GM23338 (cell line): ENCODE results near the gene OTOGL. TPM values are rescaled to one million over a fixed set of nuclear protein-coding genes. Genes with fewer than 3 reads are reported as not detected.

Experiments used
- ATAC-seq: fragments of 200-7000 bp; cut with Tn5 transposase; 3 replicates; pipeline ENCODE4 v1.9.1; 2020
- DNase-seq: peaks from one replicate; pipeline ENCODE4 v3.0.0-alpha.2; 2015; ENCODE audit warnings: low spot score
- H2AFZ ChIP-seq: fragments of 200-600 bp; sonication (generic); 2 replicates; pipeline ENCODE4 v1.8.0; 2016; ENCODE audit warnings: antibody characterized with exemption, mild to moderate bottlenecking, moderate library complexity
- H3F3A ChIP-seq: fragments of 200-600 bp; sonication (generic); replicated peaks from 2 replicates; pipeline ENCODE4 v1.8.0; 2017; ENCODE audit warnings: antibody characterized with exemption, mixed run types, low read depth
- H3K27ac ChIP-seq: fragments of 200-600 bp; sonication (generic); 2 replicates; pipeline ENCODE4 v1.6.1; 2016; ENCODE audit warnings: low read depth
- H3K27me3 ChIP-seq: fragments of 200-600 bp; sonication (generic); 2 replicates; pipeline ENCODE4 v1.8.0; 2016; ENCODE audit warnings: mild to moderate bottlenecking, mixed run types, moderate library complexity; ENCODE audit not compliant: insufficient read depth
- H3K36me3 ChIP-seq: fragments of 200-600 bp; sonication (generic); 2 replicates; pipeline ENCODE4 v1.8.0; 2016; ENCODE audit warnings: mild to moderate bottlenecking; ENCODE audit not compliant: insufficient read depth
- H3K4me1 ChIP-seq: fragments of 200-600 bp; sonication (generic); 2 replicates; pipeline ENCODE4 v1.8.0; 2016; ENCODE audit warnings: mild to moderate bottlenecking, moderate library complexity; ENCODE audit not compliant: insufficient read depth
- H3K4me2 ChIP-seq: fragments of 200-600 bp; sonication (generic); 2 replicates; pipeline ENCODE4 v1.7.1; 2017; ENCODE audit warnings: mixed run types
- H3K4me3 ChIP-seq: fragments of 200-600 bp; sonication (generic); 2 replicates; pipeline ENCODE4 v1.6.1; 2016; ENCODE audit warnings: mixed run types
- H3K79me2 ChIP-seq: fragments of 200-600 bp; sonication (generic); replicated peaks from 2 replicates; pipeline ENCODE4 v1.8.0; 2017; ENCODE audit warnings: mild to moderate bottlenecking; ENCODE audit not compliant: insufficient read depth
- H3K9me2 ChIP-seq: fragments of 200-600 bp; sonication (generic); 2 replicates; pipeline ENCODE4 v1.8.0; 2017; ENCODE audit not compliant: insufficient read depth
- H4K20me1 ChIP-seq: fragments of 200-600 bp; sonication (generic); replicated peaks from 2 replicates; pipeline ENCODE4 v1.8.0; 2017; ENCODE audit warnings: mild to moderate bottlenecking; ENCODE audit not compliant: insufficient read depth
- H3K27ac Mint-ChIP-seq: 2 replicates; pipeline ENCODE4 v1.8.0; 2020; ENCODE audit warnings: inconsistent platforms, mild to moderate bottlenecking, moderate library complexity, mixed read lengths
- H3K27me3 Mint-ChIP-seq: 3 replicates; pipeline ENCODE4 v1.8.0; 2022; ENCODE audit warnings: low read depth, mild to moderate bottlenecking, moderate library complexity, mixed read lengths, inconsistent platforms; ENCODE audit not compliant: insufficient read depth, poor library complexity
- H3K36me3 Mint-ChIP-seq: 3 replicates; pipeline ENCODE4 v1.8.0; 2021; ENCODE audit warnings: low read depth, mild to moderate bottlenecking, inconsistent platforms, moderate library complexity, mixed read lengths
- H3K4me1 Mint-ChIP-seq: 3 replicates; pipeline ENCODE4 v1.8.0; 2020; ENCODE audit warnings: mild to moderate bottlenecking, inconsistent platforms, mixed read lengths
- H3K4me3 Mint-ChIP-seq: 3 replicates; pipeline ENCODE4 v1.8.0; 2021; ENCODE audit warnings: moderate library complexity, mild to moderate bottlenecking, inconsistent platforms, mixed read lengths
- H3K9me3 Mint-ChIP-seq: 3 replicates; pipeline ENCODE4 v1.8.0; 2020; ENCODE audit warnings: moderate library complexity, mild to moderate bottlenecking, inconsistent platforms, mixed read lengths
- CREB1 ChIP-seq: fragments of 250-450 bp; sonication (Bioruptor Pico); IDR thresholded peaks from 2 replicates; pipeline ENCODE4 v1.5.0; 2020; ENCODE audit warnings: low read depth, mild to moderate bottlenecking, moderate library complexity
- EZH2 ChIP-seq: fragments of 200-600 bp; sonication (generic); IDR thresholded peaks from one replicate; pipeline ENCODE4 v1.8.0; 2017; ENCODE audit warnings: antibody characterized with exemption, mild to moderate bottlenecking, low read depth; ENCODE audit not compliant: unreplicated experiment
- EZH2phosphoT487 ChIP-seq: fragments of 200-600 bp; sonication (generic); IDR thresholded peaks from one replicate; pipeline ENCODE4 v1.8.1; 2018; ENCODE audit warnings: antibody characterized with exemption; ENCODE audit not compliant: unreplicated experiment
- JUNB ChIP-seq: IDR thresholded peaks from one replicate; pipeline ENCODE4 v1.6.1; 2016; ENCODE audit warnings: antibody characterized with exemption; ENCODE audit not compliant: unreplicated experiment
- NANOG ChIP-seq: IDR thresholded peaks from 2 replicates; pipeline ENCODE4 v1.6.1; 2016; ENCODE audit warnings: antibody characterized with exemption, borderline replicate concordance
- POLR2AphosphoS5 ChIP-seq: IDR thresholded peaks from 2 replicates; pipeline ENCODE4 v1.6.1; 2016; ENCODE audit warnings: antibody characterized with exemption, low read depth
- STAT1 ChIP-seq: IDR thresholded peaks from one replicate; pipeline ENCODE4 v1.6.1; 2016; ENCODE audit warnings: antibody characterized with exemption; ENCODE audit not compliant: unreplicated experiment
- ZNF114 ChIP-seq: fragments of 250-450 bp; sonication (Bioruptor Pico); IDR thresholded peaks from 2 replicates; pipeline ENCODE4 v1.5.0; 2020; ENCODE audit warnings: mild to moderate bottlenecking, moderate library complexity
- ZNF331 ChIP-seq: fragments of 250-450 bp; sonication (Bioruptor Pico); IDR thresholded peaks from 2 replicates; pipeline ENCODE4 v1.5.0; 2020; ENCODE audit warnings: low read depth, mild to moderate bottlenecking, moderate library complexity
- polyA plus RNA-seq: library from polyadenylated mRNA; unstranded; fragments of >200 nt; fragmentation: Nextera tagmentation; extraction: Ambion mirVana; gene quantifications from 2 replicates; pipeline ENCODE4 v1.2.1, GENCODE V29; 2016
- total RNA-seq: library from RNA; depleted of rRNA; stranded (reverse); fragments of >200 nt; shearing (Covaris generic); gene quantifications from 2 replicates; pipeline ENCODE4 v1.2.3, GENCODE V29; 2014
- TF ChIP-seq, protein P1 (sequence below): IDR thresholded peaks from one replicate; pipeline ENCODE4 v1.6.1; 2018; ENCODE audit warnings: antibody characterized with exemption; ENCODE audit not compliant: unreplicated experiment
- TF ChIP-seq, protein P2 (sequence below): fragments of 250-450 bp; sonication (Bioruptor Pico); IDR thresholded peaks from 2 replicates; pipeline ENCODE4 v1.5.0; 2020; ENCODE audit warnings: mild to moderate bottlenecking, moderate library complexity
- TF ChIP-seq, protein P3 (sequence below), 2 experiments: fragments of 200-600 bp in 1 of 2; sonication (generic) in 1 of 2; conservative IDR thresholded peaks; 2 replicates each; pipeline versions ENCODE4 v1.5.1 to v1.6.1; 2016 to 2017; ENCODE audit warnings: antibody characterized with exemption in 2 of 2, low read depth in 2 of 2, mild to moderate bottlenecking in 2 of 2, moderate library complexity in 1 of 2
- TF ChIP-seq, protein P4 (sequence below): IDR thresholded peaks from 2 replicates; pipeline ENCODE4 v1.6.1; 2016; ENCODE audit warnings: antibody characterized with exemption

Gene OTOGL
- total and polyA plus RNA-seq, 2 experiments from 2014 or later = 0.36 to 0.66 TPM

DNA sequence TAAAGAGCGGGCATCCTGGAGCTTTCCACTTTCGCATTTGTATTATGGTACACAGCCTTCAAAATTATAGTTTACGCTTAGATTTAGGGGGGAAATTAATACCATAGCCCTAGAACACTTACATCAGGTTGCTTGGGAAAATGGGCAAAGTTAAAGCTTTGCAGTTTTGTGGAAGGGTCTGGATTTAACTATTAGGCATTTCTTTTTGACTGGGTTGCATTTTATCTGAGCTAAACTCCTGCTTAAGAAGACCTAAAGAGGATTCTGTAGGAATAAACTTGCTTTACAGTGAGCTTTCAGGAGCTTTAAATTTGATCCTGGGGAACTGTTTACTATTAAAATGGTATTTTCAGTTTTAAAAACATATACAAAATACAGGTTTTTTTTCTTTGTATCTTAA lies 301.9 kb downstream of the OTOGL start:
- no peak overlapping the region for H3K27ac Mint-ChIP-seq
- TF ChIP-seq EZH2phosphoT487 (no peak), STAT1 (no peak), CREB1 (no peak), NANOG (no peak), POLR2AphosphoS5 (no peak), EZH2 (no peak), ZNF331 (CRISPR knock-in tag) (no peak), JUNB (no peak), ZNF114 (CRISPR knock-in tag) (no peak)
- TF ChIP-seq, protein P1, sequence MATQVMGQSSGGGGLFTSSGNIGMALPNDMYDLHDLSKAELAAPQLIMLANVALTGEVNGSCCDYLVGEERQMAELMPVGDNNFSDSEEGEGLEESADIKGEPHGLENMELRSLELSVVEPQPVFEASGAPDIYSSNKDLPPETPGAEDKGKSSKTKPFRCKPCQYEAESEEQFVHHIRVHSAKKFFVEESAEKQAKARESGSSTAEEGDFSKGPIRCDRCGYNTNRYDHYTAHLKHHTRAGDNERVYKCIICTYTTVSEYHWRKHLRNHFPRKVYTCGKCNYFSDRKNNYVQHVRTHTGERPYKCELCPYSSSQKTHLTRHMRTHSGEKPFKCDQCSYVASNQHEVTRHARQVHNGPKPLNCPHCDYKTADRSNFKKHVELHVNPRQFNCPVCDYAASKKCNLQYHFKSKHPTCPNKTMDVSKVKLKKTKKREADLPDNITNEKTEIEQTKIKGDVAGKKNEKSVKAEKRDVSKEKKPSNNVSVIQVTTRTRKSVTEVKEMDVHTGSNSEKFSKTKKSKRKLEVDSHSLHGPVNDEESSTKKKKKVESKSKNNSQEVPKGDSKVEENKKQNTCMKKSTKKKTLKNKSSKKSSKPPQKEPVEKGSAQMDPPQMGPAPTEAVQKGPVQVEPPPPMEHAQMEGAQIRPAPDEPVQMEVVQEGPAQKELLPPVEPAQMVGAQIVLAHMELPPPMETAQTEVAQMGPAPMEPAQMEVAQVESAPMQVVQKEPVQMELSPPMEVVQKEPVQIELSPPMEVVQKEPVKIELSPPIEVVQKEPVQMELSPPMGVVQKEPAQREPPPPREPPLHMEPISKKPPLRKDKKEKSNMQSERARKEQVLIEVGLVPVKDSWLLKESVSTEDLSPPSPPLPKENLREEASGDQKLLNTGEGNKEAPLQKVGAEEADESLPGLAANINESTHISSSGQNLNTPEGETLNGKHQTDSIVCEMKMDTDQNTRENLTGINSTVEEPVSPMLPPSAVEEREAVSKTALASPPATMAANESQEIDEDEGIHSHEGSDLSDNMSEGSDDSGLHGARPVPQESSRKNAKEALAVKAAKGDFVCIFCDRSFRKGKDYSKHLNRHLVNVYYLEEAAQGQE = no peak
- TF ChIP-seq, protein P2, sequence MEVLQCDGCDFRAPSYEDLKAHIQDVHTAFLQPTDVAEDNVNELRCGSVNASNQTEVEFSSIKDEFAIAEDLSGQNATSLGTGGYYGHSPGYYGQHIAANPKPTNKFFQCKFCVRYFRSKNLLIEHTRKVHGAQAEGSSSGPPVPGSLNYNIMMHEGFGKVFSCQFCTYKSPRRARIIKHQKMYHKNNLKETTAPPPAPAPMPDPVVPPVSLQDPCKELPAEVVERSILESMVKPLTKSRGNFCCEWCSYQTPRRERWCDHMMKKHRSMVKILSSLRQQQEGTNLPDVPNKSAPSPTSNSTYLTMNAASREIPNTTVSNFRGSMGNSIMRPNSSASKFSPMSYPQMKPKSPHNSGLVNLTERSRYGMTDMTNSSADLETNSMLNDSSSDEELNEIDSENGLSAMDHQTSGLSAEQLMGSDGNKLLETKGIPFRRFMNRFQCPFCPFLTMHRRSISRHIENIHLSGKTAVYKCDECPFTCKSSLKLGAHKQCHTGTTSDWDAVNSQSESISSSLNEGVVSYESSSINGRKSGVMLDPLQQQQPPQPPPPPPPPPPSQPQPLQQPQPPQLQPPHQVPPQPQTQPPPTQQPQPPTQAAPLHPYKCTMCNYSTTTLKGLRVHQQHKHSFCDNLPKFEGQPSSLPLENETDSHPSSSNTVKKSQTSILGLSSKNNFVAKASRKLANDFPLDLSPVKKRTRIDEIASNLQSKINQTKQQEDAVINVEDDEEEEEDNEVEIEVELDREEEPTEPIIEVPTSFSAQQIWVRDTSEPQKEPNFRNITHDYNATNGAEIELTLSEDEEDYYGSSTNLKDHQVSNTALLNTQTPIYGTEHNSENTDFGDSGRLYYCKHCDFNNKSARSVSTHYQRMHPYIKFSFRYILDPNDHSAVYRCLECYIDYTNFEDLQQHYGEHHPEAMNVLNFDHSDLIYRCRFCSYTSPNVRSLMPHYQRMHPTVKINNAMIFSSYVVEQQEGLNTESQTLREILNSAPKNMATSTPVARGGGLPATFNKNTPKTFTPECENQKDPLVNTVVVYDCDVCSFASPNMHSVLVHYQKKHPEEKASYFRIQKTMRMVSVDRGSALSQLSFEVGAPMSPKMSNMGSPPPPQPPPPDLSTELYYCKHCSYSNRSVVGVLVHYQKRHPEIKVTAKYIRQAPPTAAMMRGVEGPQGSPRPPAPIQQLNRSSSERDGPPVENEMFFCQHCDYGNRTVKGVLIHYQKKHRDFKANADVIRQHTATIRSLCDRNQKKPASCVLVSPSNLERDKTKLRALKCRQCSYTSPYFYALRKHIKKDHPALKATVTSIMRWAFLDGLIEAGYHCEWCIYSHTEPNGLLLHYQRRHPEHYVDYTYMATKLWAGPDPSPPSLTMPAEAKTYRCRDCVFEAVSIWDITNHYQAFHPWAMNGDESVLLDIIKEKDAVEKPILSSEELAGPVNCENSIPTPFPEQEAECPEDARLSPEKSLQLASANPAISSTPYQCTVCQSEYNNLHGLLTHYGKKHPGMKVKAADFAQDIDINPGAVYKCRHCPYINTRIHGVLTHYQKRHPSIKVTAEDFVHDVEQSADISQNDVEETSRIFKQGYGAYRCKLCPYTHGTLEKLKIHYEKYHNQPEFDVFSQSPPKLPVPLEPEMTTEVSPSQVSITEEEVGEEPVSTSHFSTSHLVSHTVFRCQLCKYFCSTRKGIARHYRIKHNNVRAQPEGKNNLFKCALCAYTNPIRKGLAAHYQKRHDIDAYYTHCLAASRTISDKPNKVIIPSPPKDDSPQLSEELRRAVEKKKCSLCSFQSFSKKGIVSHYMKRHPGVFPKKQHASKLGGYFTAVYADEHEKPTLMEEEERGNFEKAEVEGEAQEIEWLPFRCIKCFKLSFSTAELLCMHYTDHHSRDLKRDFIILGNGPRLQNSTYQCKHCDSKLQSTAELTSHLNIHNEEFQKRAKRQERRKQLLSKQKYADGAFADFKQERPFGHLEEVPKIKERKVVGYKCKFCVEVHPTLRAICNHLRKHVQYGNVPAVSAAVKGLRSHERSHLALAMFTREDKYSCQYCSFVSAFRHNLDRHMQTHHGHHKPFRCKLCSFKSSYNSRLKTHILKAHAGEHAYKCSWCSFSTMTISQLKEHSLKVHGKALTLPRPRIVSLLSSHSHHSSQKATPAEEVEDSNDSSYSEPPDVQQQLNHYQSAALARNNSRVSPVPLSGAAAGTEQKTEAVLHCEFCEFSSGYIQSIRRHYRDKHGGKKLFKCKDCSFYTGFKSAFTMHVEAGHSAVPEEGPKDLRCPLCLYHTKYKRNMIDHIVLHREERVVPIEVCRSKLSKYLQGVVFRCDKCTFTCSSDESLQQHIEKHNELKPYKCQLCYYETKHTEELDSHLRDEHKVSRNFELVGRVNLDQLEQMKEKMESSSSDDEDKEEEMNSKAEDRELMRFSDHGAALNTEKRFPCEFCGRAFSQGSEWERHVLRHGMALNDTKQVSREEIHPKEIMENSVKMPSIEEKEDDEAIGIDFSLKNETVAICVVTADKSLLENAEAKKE (CRISPR knock-in tag) = no peak
- TF ChIP-seq, protein P3, sequence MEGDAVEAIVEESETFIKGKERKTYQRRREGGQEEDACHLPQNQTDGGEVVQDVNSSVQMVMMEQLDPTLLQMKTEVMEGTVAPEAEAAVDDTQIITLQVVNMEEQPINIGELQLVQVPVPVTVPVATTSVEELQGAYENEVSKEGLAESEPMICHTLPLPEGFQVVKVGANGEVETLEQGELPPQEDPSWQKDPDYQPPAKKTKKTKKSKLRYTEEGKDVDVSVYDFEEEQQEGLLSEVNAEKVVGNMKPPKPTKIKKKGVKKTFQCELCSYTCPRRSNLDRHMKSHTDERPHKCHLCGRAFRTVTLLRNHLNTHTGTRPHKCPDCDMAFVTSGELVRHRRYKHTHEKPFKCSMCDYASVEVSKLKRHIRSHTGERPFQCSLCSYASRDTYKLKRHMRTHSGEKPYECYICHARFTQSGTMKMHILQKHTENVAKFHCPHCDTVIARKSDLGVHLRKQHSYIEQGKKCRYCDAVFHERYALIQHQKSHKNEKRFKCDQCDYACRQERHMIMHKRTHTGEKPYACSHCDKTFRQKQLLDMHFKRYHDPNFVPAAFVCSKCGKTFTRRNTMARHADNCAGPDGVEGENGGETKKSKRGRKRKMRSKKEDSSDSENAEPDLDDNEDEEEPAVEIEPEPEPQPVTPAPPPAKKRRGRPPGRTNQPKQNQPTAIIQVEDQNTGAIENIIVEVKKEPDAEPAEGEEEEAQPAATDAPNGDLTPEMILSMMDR (conservative IDR thresholded peaks at IDR 0.05; ENCODE audit: low read depth in 2 of 2) = no peak
- TF ChIP-seq, protein P4, sequence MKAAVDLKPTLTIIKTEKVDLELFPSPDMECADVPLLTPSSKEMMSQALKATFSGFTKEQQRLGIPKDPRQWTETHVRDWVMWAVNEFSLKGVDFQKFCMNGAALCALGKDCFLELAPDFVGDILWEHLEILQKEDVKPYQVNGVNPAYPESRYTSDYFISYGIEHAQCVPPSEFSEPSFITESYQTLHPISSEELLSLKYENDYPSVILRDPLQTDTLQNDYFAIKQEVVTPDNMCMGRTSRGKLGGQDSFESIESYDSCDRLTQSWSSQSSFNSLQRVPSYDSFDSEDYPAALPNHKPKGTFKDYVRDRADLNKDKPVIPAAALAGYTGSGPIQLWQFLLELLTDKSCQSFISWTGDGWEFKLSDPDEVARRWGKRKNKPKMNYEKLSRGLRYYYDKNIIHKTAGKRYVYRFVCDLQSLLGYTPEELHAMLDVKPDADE = no peak
- Histone ChIP-seq H4K20me1 (no peaks in the 10 kb centered on the region), H3K4me3 (peak overlapping the region; percentile 43; the same call in 1 of the 2 replicates), H3K27me3 (no peaks in the 10 kb centered on the region), H3K9me2 (no peaks in the 10 kb centered on the region), H3K36me3 (no peaks in the 10 kb centered on the region), H3K27ac (no peak overlapping the region), H3F3A (no peaks in the 10 kb centered on the region), H3K4me2 (peak overlapping the region; percentile 36; the same call in 1 of the 2 replicates), H3K4me1 (no peaks in the 10 kb centered on the region), H2AFZ (peak overlapping the region; percentile 96), H3K79me2 (no peaks in the 10 kb centered on the region)
- peaks cover 4% of the 10 kb centered on the region; the same call in 1 of the 3 replicates for H3K4me1 Mint-ChIP-seq
- H3K9me3 Mint-ChIP-seq = no peaks in the 10 kb centered on the region
- peaks cover 6% of the 10 kb centered on the region for H3K27me3 Mint-ChIP-seq
- ATAC-seq (no peak), DNase-seq (no peak)
- no peaks in the 10 kb centered on the region for H3K36me3 Mint-ChIP-seq
- no peak overlapping the region for H3K4me3 Mint-ChIP-seq
